ENCODE measurements around the gene TAOK3.

GRCh38 chr12:118345355-118345754 lies 27.4 kb downstream of the TAOK3 start:
- TF ChIP-seq, protein P1, sequence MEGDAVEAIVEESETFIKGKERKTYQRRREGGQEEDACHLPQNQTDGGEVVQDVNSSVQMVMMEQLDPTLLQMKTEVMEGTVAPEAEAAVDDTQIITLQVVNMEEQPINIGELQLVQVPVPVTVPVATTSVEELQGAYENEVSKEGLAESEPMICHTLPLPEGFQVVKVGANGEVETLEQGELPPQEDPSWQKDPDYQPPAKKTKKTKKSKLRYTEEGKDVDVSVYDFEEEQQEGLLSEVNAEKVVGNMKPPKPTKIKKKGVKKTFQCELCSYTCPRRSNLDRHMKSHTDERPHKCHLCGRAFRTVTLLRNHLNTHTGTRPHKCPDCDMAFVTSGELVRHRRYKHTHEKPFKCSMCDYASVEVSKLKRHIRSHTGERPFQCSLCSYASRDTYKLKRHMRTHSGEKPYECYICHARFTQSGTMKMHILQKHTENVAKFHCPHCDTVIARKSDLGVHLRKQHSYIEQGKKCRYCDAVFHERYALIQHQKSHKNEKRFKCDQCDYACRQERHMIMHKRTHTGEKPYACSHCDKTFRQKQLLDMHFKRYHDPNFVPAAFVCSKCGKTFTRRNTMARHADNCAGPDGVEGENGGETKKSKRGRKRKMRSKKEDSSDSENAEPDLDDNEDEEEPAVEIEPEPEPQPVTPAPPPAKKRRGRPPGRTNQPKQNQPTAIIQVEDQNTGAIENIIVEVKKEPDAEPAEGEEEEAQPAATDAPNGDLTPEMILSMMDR (conservative IDR thresholded peaks at IDR 0.05 in 1 of 2, IDR thresholded peaks at IDR 0.05 in 1 of 2; ENCODE audit: extremely low read depth in 1 of 2, insufficient read depth in 1 of 2, low read depth in 1 of 2, low read length in 2 of 2) = no peak
- no peak for TF ChIP-seq EZH2 (IDR thresholded peaks at IDR 0.05; ENCODE audit: borderline replicate concordance, low read length)
